ENCODE data around the gene EYS.
"Not testable (repeated sequence)": the region's sequence is repeated elsewhere in the genome, so short reads cannot be mapped to it uniquely, and the experiment has no call there.

EYS gene

DNA sequence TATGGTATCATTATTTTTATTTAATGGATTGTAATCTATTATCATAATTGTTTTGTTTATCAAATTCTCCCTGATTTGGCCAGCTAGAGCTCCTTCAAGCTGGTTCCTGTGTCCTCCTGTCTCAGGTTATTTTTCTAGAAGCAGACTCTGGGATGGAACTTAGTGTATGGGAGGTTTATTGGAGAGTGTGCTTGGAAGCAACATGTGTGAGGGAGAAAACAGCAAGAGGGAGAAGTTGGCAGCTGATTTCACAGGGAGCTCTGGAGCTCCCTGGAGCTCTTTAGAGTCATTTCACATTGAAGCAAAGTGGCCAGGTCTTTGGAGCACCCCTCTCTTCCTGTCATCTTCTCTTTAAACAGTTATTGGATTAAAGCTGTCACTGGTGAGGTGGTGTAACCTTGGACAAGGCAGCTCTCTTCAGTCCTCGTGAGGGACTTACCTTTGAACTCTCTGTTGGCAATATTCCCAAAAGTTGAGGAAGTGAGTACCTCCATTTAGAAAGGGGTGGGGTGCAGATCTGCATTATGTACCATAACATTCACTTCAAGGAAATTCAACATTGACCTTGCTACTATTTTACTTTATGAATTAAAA is 1967.8 kb downstream of the EYS start:
- no peaks in the 10 kb centered on the region for H3K79me2 ChIP-seq (ENCODE audit: insufficient read depth, low read depth)
- no peaks in the 10 kb centered on the region for H3K27me3 ChIP-seq (ENCODE audit: insufficient read depth, low read depth)
- no peaks in the 10 kb centered on the region for H3K36me3 ChIP-seq (ENCODE audit: insufficient read depth)
- H3K4me1 ChIP-seq (ENCODE audit: low read depth, poor library complexity, severe bottlenecking) = no peaks in the 10 kb centered on the region
- no peak overlapping the region for H2AFZ ChIP-seq (ENCODE audit: low read depth)
- TF ChIP-seq, protein P1, sequence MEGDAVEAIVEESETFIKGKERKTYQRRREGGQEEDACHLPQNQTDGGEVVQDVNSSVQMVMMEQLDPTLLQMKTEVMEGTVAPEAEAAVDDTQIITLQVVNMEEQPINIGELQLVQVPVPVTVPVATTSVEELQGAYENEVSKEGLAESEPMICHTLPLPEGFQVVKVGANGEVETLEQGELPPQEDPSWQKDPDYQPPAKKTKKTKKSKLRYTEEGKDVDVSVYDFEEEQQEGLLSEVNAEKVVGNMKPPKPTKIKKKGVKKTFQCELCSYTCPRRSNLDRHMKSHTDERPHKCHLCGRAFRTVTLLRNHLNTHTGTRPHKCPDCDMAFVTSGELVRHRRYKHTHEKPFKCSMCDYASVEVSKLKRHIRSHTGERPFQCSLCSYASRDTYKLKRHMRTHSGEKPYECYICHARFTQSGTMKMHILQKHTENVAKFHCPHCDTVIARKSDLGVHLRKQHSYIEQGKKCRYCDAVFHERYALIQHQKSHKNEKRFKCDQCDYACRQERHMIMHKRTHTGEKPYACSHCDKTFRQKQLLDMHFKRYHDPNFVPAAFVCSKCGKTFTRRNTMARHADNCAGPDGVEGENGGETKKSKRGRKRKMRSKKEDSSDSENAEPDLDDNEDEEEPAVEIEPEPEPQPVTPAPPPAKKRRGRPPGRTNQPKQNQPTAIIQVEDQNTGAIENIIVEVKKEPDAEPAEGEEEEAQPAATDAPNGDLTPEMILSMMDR (conservative IDR thresholded peaks at IDR 0.05; ENCODE audit: low read depth, low read length) = no peak
- H3K4me3 ChIP-seq (IDR thresholded peaks at IDR 0.05; ENCODE audit: insufficient read depth, low read depth, low read length) = no peak overlapping the region
- no peak overlapping the region for H3K4me2 ChIP-seq
- H4K20me1 ChIP-seq (ENCODE audit: insufficient read depth) = no peaks in the 10 kb centered on the region
- no peak overlapping the region for H3K27ac ChIP-seq
- no peak overlapping the region for H3K9ac ChIP-seq

DNA sequence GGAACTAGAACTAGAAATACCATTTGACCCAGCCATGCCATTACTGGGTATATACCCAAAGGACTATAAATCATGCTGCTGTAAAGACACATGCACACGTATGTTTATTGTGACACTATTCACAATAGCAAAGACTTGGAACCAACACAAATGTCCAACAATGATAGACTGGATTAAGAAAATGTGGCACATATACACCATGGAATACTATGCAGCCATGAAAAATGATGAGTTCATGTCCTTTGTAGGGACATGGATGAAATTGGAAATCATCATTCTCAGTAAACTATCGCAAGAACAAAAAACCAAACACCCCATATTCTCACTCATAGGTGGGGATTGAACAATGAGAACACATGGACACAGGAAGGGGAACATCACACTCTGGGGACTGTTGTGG is 1968.8 kb downstream of the EYS start:
- H3K27ac ChIP-seq; H3K4me3 ChIP-seq (IDR thresholded peaks at IDR 0.05; ENCODE audit: insufficient read depth, low read depth, low read length); H4K20me1 ChIP-seq (ENCODE audit: insufficient read depth); H3K4me1 ChIP-seq (ENCODE audit: low read depth, poor library complexity, severe bottlenecking); H3K79me2 ChIP-seq (ENCODE audit: insufficient read depth, low read depth); H3K4me2 ChIP-seq; H2AFZ ChIP-seq (ENCODE audit: low read depth); H3K27me3 ChIP-seq (ENCODE audit: insufficient read depth, low read depth); H3K36me3 ChIP-seq (ENCODE audit: insufficient read depth); H3K9ac ChIP-seq: not testable (repeated sequence)

DNA sequence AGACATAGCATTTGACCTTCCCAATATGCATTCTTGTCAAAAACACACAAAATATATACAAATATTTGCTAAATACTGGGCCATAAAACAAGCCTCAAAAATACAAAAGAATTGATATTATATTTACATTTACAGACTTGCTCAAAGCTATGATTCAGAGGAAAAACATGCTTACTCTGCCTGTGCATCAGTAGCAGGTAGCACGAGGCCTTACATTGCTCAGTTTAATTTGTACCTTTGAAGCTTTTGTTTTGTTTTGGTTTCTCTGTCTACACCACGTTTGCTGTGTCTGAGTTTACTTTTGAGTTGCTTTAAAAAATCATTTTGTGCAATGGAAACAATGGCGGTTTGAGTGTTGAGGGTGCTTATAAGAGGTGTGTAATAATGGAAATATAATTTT is 1972.1 kb downstream of the EYS start:
- H3K36me3 ChIP-seq (ENCODE audit: insufficient read depth) = no peaks in the 10 kb centered on the region
- TF ChIP-seq, protein P1 (conservative IDR thresholded peaks at IDR 0.05; ENCODE audit: low read depth, low read length) = no peak
- no peaks in the 10 kb centered on the region for H4K20me1 ChIP-seq (ENCODE audit: insufficient read depth)
- no peaks in the 10 kb centered on the region for H3K79me2 ChIP-seq (ENCODE audit: insufficient read depth, low read depth)
- H3K4me1 ChIP-seq (ENCODE audit: low read depth, poor library complexity, severe bottlenecking) = no peaks in the 10 kb centered on the region
- no peak overlapping the region for H3K4me2 ChIP-seq
- H3K27ac ChIP-seq = no peak overlapping the region
- H3K27me3 ChIP-seq (ENCODE audit: insufficient read depth, low read depth) = no peaks in the 10 kb centered on the region
- no peak overlapping the region for H2AFZ ChIP-seq (ENCODE audit: low read depth)
- H3K9ac ChIP-seq = no peak overlapping the region
- no peak overlapping the region for H3K4me3 ChIP-seq (IDR thresholded peaks at IDR 0.05; ENCODE audit: insufficient read depth, low read depth, low read length)

DNA sequence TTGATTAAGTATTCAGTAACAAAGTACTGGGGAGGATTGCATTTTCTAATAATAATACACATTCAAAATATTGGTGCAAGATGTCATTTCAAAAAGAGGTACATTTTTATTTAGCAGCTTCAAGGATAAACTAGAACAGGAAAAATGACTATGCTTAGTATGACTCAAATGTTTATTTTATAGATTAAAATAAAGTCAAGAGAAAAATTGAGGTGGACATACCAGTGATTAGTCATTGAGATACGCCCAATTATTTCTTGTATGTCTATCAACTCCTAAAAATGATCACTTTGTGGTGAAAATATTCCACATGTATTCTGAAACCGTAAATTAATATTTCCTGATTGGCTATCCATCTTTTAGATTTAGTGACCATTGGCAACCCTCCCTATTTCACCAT is 1974.7 kb downstream of the EYS start:
- H3K4me2 ChIP-seq = no peak overlapping the region

DNA sequence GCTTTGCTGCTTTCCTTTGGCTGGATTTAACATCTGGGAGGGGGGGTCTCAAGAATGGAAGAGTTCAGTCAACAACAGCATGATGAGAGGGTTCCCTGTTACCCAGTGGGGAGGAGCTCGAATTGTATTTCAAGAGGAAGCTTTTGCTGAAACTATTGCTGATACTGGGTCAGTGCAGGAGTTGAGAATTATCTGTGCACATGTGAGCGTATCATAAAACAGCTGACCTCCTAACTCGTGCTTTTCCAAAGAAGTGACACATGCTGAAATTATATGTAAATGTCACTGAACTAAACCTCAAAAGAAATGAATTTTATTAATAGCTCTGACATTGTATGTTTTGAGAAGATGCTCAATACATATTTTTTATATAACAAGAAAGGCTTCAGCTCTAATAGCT is 1975.1 kb downstream of the EYS start:
- no peaks in the 10 kb centered on the region for H3K36me3 ChIP-seq (ENCODE audit: insufficient read depth)

More for the DNA sequence above, 1974.7 kb downstream of the EYS start:
- Histone ChIP-seq H4K20me1 (ENCODE audit: insufficient read depth) (no peaks in the 10 kb centered on the region), H3K27ac (no peak overlapping the region), H2AFZ (ENCODE audit: low read depth) (no peak overlapping the region), H3K4me3 (IDR thresholded peaks at IDR 0.05; ENCODE audit: insufficient read depth, low read depth, low read length) (no peak overlapping the region), H3K9ac (no peak overlapping the region), H3K36me3 (ENCODE audit: insufficient read depth) (no peaks in the 10 kb centered on the region), H3K79me2 (ENCODE audit: insufficient read depth, low read depth) (no peaks in the 10 kb centered on the region), H3K4me1 (ENCODE audit: low read depth, poor library complexity, severe bottlenecking) (no peaks in the 10 kb centered on the region), H3K27me3 (ENCODE audit: insufficient read depth, low read depth) (no peaks in the 10 kb centered on the region)
- TF ChIP-seq, protein P1 (conservative IDR thresholded peaks at IDR 0.05; ENCODE audit: low read depth, low read length) = no peak

More for the DNA sequence above, 1975.1 kb downstream of the EYS start:
- H3K4me1 ChIP-seq (ENCODE audit: low read depth, poor library complexity, severe bottlenecking) = no peaks in the 10 kb centered on the region
- no peak overlapping the region for H3K4me2 ChIP-seq
- H3K27me3 ChIP-seq (ENCODE audit: insufficient read depth, low read depth) = no peaks in the 10 kb centered on the region
- no peak overlapping the region for H3K27ac ChIP-seq
- H3K79me2 ChIP-seq (ENCODE audit: insufficient read depth, low read depth) = no peaks in the 10 kb centered on the region
- H4K20me1 ChIP-seq (ENCODE audit: insufficient read depth) = no peaks in the 10 kb centered on the region
- no peak overlapping the region for H3K4me3 ChIP-seq (IDR thresholded peaks at IDR 0.05; ENCODE audit: insufficient read depth, low read depth, low read length)
- TF ChIP-seq, protein P1 (conservative IDR thresholded peaks at IDR 0.05; ENCODE audit: low read depth, low read length) = no peak
- H2AFZ ChIP-seq (ENCODE audit: low read depth) = no peak overlapping the region
- no peak overlapping the region for H3K9ac ChIP-seq
